Stimulated activated CD4-positive, alpha-beta T cell treated with anti-CD3 and anti-CD28 coated beads, Interleukin-12 subunit alpha, Interleukin-12 subunit beta, amount 100 ng/mL, for 4 hours (primary cell): ENCODE results near the gene C14orf119.
"Not testable (repeated sequence)": the region's sequence is repeated elsewhere in the genome, so short reads cannot be mapped to it uniquely, and the experiment has no call there.

ENCODE experiments used
- DNase-seq: peaks from one replicate; pipeline ENCODE4 v3.0.0-alpha.2; 2020

C14orf119 gene

GRCh38 chr14:23091294-23092225, 3.7 kb upstream of the C14orf119 start:
- DNase-seq = no peak

GRCh38 chr14:23093104-23093503, 2.2 kb upstream of the C14orf119 start:
- DNase-seq = no peak

GRCh38 chr14:23093526-23093925, 1.8 kb upstream of the C14orf119 start:
- no peak for DNase-seq

- no peak for DNase-seq
Measured at GRCh38 chr14:23093991-23094665, 1.2 kb upstream of the C14orf119 start.

- peak; percentile 99 for DNase-seq
Measured at GRCh38 chr14:23094666-23095195, 574 bp upstream of the C14orf119 start, which contains the start of gene ACIN1. Gene ACIN1, minus strand, starts transcription at chr14:23095136. Its CDS starts 24 bp downstream, at chr14:23095112.

- no peak for DNase-seq
Measured at GRCh38 chr14:23097786-23098185, 2.5 kb downstream of the C14orf119 start.

- no peak for DNase-seq
Measured at GRCh38 chr14:23099212-23099861, 4.0 kb downstream of the C14orf119 start.

GRCh38 chr14:23101213-23101970, 6.1 kb downstream of the C14orf119 start:
- DNase-seq = no peak

GRCh38 chr14:23101986-23102625, 6.8 kb downstream of the C14orf119 start:
- DNase-seq = no peak

GRCh38 chr14:23102801-23103200, 7.5 kb downstream of the C14orf119 start:
- DNase-seq = no peak

- no peak for DNase-seq
Measured at GRCh38 chr14:23103581-23103980, 8.3 kb downstream of the C14orf119 start.

- DNase-seq = no peak
Measured at GRCh38 chr14:23104070-23104590, 8.8 kb downstream of the C14orf119 start.

GRCh38 chr14:23104591-23105347, 9.5 kb downstream of the C14orf119 start, which contains the start of gene CIROP:
Gene CIROP, minus strand, starts transcription at chr14:23104989. Its CDS starts 69 bp downstream, at chr14:23104920.
- DNase-seq = no peak

GRCh38 chr14:23105348-23105824, 10.1 kb downstream of the C14orf119 start:
- DNase-seq = no peak

GRCh38 chr14:23106747-23107045, 11.4 kb downstream of the C14orf119 start:
- no peak for DNase-seq

GRCh38 chr14:23107620-23108019, 12.3 kb downstream of the C14orf119 start:
- not testable (repeated sequence) for DNase-seq

GRCh38 chr14:23108169-23108568, 12.9 kb downstream of the C14orf119 start:
- not testable (repeated sequence) for DNase-seq

GRCh38 chr14:23109769-23110168, 14.5 kb downstream of the C14orf119 start:
- no peak for DNase-seq

- no peak for DNase-seq
Measured at GRCh38 chr14:23110579-23111365, 15.5 kb downstream of the C14orf119 start.
